Hepatocyte (in vitro differentiated cells): ENCODE measurements around the gene PROCR.

Experiments used
- CTCF ChIP-seq: fragments of 200-600 bp; sonication (generic); IDR thresholded peaks from 2 replicates; pipeline ENCODE4 v1.5.1; 2016; ENCODE audit warnings: antibody characterized with exemption, mild to moderate bottlenecking; ENCODE audit not compliant: poor library complexity
- EZH2phosphoT487 ChIP-seq: fragments of 200-600 bp; sonication (generic); IDR thresholded peaks from one replicate; pipeline ENCODE4 v1.6.1; 2018; ENCODE audit warnings: antibody characterized with exemption, mild to moderate bottlenecking, low read depth, moderate library complexity; ENCODE audit not compliant: unreplicated experiment, severe bottlenecking

GRCh38 chr20:35146920-35147574, 24.8 kb upstream of the PROCR start, which contains the start of gene EDEM2:
- no peak for TF ChIP-seq CTCF
- no peak for TF ChIP-seq EZH2phosphoT487
